ENCODE data around the gene ARHGAP40.

GRCh38 chr20:38579921-38580320 is 21.7 kb upstream of the ARHGAP40 start:
- TF ChIP-seq POLR2AphosphoS5 (IDR thresholded peaks at IDR 0.05) (no peak), CTCF (IDR thresholded peaks at IDR 0.05 in 8 of 11, conservative IDR thresholded peaks at IDR 0.05 in 3 of 11) (no peak)

Data from spleen (tissue), 7 donors.